Ovary (tissue), 3 donors: Measurements from ENCODE around the gene CEBPZ.

ENCODE experiments used
- CTCF ChIP-seq, 3 donors: fragments of 450-650 bp in 2 of 3; fragments of 200-600 bp in 1 of 3; IDR thresholded peaks; one replicate each; pipeline versions ENCODE4 v1.5.1 to v1.8.0; 2016 to 2022; ENCODE audit warnings: antibody characterized with exemption in 3 of 3, mild to moderate bottlenecking in 1 of 3
- EP300 ChIP-seq: sonication (generic); formaldehyde crosslinking; IDR thresholded peaks from one replicate; pipeline ENCODE4 v1.6.1; 2017; ENCODE audit warnings: antibody characterized with exemption
- POLR2A ChIP-seq: fragments of 450-650 bp; IDR thresholded peaks from one replicate; pipeline ENCODE4 v1.6.1; 2017; ENCODE audit warnings: antibody characterized with exemption, mild to moderate bottlenecking, moderate library complexity
- donor health status: DM: no; HTN: no; CAD: no.

GRCh38 chr2:37153224-37153623, 78.2 kb downstream of the CEBPZ start:
- no peak for TF ChIP-seq CTCF (IDR thresholded peaks at IDR 0.05)
- no peak for TF ChIP-seq EP300
- no peak for TF ChIP-seq POLR2A
